Inflammatory macrophage treated with lipopolysaccharide for 1 hour (primary cell): Measurements from ENCODE around the gene C2orf80.
"Not testable (repeated sequence)": the region's sequence is repeated elsewhere in the genome, so short reads cannot be mapped to it uniquely, and the experiment has no call there.

ENCODE experiments used
- DNase-seq, 2 donors: peaks; one replicate each; pipeline ENCODE4 v3.0.0-alpha.2; 2020 to 2022

The C2orf80 gene

GRCh38 chr2:208175840-208176153 is 14.0 kb downstream of the C2orf80 start:
- no peak for DNase-seq

- peak; percentile 83 to 95 for DNase-seq
Measured at GRCh38 chr2:208175069-208175839, 14.6 kb downstream of the C2orf80 start.

GRCh38 chr2:208174144-208174543 is 15.7 kb downstream of the C2orf80 start:
- no peak for DNase-seq

DNA sequence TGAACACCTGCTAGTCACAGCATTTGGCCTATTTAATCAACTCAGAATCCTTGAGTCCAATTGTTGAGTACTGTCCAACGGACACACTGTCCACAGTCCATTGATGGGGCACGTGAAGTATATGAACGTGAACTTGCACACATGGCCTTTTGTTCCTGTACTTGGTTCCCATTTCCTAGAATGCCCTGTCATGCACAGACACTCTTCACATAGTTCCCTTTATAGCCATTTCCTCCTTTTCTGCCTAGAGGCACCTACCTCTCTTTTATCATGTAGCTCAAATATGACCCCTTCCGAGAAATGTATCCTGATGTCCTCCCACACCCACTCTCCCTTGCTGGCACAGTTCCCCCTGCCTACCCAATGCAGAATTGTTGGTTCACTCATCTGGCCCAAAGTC is 17.7 kb downstream of the C2orf80 start:
- DNase-seq = peak; percentile 72 to 74

DNA sequence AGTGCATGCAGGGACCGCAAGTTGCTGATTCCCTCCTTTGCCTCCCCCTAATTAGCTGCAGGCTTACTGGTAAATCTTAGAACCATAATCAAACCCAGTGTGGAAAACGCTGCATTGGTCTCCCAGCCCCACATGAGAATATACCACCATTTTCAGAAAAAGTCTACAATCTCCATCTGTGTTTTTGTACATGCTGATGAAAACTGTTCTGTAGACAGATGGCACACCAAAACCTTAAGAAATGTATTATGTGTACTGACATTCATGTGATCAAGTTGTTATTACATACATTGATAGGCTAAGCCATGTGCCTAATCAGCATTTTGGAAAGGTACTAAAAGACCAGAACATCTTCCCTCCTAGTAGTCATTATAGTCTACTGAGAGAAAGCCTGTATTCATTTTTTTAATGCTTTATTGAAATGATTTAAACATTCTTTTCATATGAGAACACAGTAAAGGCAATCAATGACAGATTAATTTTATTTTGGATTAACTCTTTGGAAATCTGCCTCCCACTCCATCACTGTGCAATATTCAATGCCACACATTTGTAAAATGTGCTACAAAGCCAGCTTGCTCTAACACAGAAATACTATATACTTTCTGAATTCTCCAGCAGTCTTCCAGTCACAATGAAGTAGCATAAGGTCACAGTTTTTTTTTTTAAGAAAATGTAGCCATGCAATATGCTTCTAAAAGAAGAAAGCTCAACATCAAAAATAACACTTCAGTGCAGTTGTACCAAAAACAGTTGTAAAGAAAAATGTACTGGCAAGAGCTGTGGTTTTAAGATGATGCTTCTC is 24.7 kb downstream of the C2orf80 start:
- no peak for DNase-seq

GRCh38 chr2:208163489-208163888 is 26.3 kb downstream of the C2orf80 start, which contains the start of gene CRYGA:
CRYGA (minus strand) TSS chr2:208163589; CDS start chr2:208163556, 33 bp downstream.
- DNase-seq = no peak

DNA sequence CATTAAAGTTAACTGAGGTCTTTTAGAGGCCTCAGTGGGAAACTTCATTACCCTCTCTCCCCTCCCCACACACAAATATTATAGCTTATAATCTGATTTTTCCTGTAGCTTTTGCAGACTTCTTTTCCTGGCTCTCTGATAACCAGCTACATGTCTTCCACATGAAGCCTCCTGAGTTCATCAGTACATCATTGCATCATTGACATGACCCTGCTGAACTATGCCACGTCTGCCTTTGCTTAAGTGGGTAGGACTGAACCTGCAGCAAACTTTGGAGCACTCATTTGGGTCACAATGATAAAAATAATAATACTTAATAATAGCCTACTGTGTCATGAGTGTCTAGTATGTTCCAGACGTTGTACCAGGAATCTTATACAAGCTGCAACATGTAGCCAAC is 33.4 kb downstream of the C2orf80 start:
- DNase-seq = no peak

- no peak for DNase-seq
Measured at GRCh38 chr2:208153156-208153555, 36.7 kb downstream of the C2orf80 start.

DNA sequence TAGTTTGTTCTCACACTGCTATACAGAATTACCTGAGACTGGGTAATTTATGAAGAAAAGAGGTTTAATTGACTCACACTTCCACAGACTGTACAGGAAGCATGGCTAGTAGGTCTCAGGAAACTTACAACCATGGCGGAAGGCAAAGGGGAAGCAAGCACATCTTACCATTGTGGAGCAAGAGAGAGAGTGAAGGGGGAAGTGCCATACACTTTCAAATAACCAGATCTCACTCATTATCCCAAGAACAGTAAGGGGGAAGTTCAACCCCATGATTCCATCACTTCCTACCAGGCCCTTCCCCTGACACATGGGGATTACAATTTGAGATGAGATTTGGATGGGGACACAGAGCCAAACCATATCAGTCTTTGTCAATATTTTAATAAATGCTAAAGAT is 38.9 kb downstream of the C2orf80 start:
- DNase-seq = peak; percentile 42 to 47

GRCh38 chr2:208150094-208150493 is 39.7 kb downstream of the C2orf80 start:
- no peak for DNase-seq

DNA sequence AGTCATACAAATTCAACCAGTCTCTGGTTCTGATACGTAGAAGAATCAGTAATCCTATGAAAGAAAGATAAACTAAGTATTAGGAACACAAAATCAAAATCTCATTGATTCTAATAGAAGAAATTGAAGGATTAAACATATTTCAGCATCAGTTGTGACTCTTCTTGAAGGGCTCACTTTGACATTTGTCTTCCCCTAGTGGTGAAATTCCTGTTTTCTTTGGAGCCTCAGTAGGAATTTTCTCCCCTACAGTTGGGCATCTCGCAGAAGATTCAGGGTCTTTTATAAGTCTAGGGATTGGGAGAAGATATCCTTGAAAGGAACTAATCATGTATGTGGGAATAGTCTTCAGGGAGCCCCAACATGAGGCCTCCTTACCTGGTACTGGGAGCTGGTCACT is 41.0 kb downstream of the C2orf80 start:
- DNase-seq = no peak

- DNase-seq = no peak
Measured at GRCh38 chr2:208147759-208148158, 42.1 kb downstream of the C2orf80 start.

GRCh38 chr2:208147008-208147407 is 42.8 kb downstream of the C2orf80 start:
- no peak for DNase-seq

GRCh38 chr2:208146006-208146405 is 43.8 kb downstream of the C2orf80 start, which contains the start of gene CRYGB:
CRYGB (minus strand) TSS chr2:208146158; CDS start chr2:208146120, 38 bp downstream.
- no peak for DNase-seq

GRCh38 chr2:208142925-208143799 is 46.7 kb downstream of the C2orf80 start:
- DNase-seq = no peak

DNA sequence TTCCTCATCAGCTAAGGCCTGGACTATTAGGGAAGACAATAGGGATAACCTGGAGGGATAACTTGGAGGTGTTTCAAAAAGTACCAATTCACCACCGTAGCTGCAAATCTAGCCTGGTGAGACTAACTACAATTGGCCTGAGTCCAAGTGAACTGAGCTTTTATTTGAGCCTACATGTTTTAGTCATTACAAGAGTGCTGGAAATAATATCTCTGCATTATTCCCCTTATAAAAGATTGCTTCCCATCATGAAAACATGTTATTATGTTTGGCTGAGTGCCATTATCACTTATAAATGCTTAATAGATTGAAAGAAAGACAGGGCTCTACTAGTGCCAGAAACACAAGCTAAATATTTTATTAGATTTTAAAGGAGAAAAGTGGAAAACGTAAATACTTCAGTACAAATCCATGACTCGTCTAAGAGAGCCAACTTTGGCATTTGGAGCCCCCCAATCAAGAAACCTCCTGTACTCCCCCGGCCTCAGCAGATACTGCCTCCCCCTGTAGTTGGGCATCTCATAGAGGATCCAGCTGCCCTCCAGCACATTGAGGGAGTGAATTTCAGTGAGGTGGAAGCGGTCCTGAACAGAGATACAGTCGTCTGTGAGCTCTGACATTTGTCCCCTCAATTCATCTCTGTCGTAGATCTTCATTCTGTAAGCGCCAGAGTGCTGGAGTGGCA is 47.4 kb downstream of the C2orf80 start:
- no peak for DNase-seq

DNA sequence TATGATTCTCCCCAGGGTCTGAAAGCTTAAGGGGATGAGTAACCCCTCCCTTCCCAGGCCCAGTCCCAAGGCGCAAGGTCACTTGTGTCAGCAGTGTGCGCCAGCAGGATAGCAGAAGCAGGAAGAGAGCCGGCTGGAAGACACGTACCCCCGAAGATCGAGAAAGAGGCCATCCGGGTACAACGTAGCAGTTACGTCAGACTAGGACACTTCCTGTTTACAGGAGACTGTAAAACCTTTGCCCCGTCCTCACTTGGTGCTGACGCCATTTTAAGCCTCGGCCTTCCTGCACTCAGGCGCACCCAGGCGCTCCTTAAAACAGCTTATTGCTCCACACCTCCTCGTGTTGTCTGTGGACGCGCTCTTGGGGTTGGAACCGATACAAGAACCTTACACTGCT is 50.4 kb downstream of the C2orf80 start:
- DNase-seq = no peak

GRCh38 chr2:208138334-208138733 is 51.5 kb downstream of the C2orf80 start:
- DNase-seq = not testable (repeated sequence)

DNA sequence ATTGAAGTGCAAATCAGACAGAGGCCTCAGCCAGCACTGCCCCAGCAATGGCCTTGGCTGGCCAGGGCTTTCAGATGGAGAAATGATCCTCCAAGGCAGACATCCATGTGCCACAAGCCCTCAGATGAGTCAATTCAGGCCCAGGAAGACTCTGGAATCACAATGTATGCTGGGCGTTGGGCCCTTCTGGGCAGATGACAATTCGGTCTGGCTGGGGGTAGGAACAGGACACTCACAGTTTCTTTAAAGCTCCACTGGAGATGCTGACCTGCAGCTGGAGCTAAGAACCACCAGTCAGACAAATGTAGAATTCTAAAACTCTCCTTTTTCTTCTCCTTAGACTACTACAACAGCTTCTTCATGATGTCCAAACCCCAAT is 53.1 kb downstream of the C2orf80 start:
- DNase-seq = no peak

- no peak for DNase-seq
Measured at GRCh38 chr2:208135794-208136715, 53.8 kb downstream of the C2orf80 start.

DNA sequence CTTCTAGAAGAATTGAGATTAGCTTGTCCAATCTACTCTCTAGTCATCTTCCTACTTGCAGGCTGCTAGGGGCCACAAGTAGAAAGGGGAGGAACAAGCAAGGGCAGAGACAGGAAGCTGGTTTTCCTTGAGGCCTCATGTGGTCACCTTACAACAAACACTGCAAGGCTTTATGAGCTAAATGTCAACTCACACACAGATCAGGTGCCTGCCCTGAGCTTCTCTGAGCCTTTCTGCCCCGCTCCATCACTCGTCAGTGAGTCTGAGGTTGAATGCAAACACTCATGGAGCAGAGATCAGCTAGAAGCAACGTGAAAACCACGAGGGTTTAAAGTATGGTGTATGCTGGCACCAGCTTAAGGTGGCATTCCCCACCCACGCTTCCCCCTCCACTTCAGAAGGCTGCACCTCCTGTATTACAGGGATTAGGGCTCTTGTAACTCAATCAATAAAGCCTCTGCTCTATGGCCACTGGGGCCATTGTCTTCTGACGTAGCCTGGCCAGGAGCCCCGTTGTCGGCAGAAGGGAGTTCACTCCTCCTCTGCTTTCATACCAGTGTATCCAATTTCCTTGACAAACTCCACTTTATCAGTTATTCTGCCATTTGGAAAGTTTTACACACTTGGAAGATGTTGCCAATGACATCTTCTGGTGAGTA is 54.8 kb downstream of the C2orf80 start:
- DNase-seq = no peak
